HG02870 (cell line): ENCODE results near the gene IZUMO4.
"Not testable (repeated sequence)": the region's sequence is repeated elsewhere in the genome, so short reads cannot be mapped to it uniquely, and the experiment has no call there.

ENCODE experiments used
- ATAC-seq: cut with Tn5 transposase; IDR thresholded peaks from one replicate; pipeline ENCODE4 v1.9.1; 2021; ENCODE audit warnings: mild to moderate bottlenecking, moderate library complexity; ENCODE audit not compliant: unreplicated experiment

The IZUMO4 gene

GRCh38 chr19:2080336-2080988 is 16.3 kb upstream of the IZUMO4 start:
- no peak for ATAC-seq

GRCh38 chr19:2081873-2082810 is 14.6 kb upstream of the IZUMO4 start:
- ATAC-seq: no peak

GRCh38 chr19:2083174-2083854 is 13.4 kb upstream of the IZUMO4 start:
- ATAC-seq: no peak

GRCh38 chr19:2084993-2085720 is 11.6 kb upstream of the IZUMO4 start:
- peak; percentile 39 for ATAC-seq

- ATAC-seq: not testable (repeated sequence)
Measured at GRCh38 chr19:2086695-2087620, 9.8 kb upstream of the IZUMO4 start.

GRCh38 chr19:2087621-2088100 is 9.1 kb upstream of the IZUMO4 start:
- ATAC-seq: no peak

GRCh38 chr19:2089001-2089711 is 7.6 kb upstream of the IZUMO4 start:
- no peak for ATAC-seq

- ATAC-seq: no peak
Measured at GRCh38 chr19:2089727-2090053, 7.0 kb upstream of the IZUMO4 start.

GRCh38 chr19:2091926-2092525 is 4.7 kb upstream of the IZUMO4 start:
- not testable (repeated sequence) for ATAC-seq

- peak; percentile 21 for ATAC-seq
Measured at GRCh38 chr19:2096034-2096479, 658 bp upstream of the IZUMO4 start, which contains the start of gene MOB3A. TSS of gene MOB3A (minus strand) at chr19:2096326. CDS start at chr19:2078560, 17,766 bp downstream.

- no peak for ATAC-seq
Measured at GRCh38 chr19:2097203-2097885, 629 bp downstream of the IZUMO4 start.

- ATAC-seq: no peak
Measured at GRCh38 chr19:2097886-2098327, 1.2 kb downstream of the IZUMO4 start.

GRCh38 chr19:2099054-2099501 is 2.4 kb downstream of the IZUMO4 start:
- ATAC-seq: no peak

GRCh38 chr19:2099937-2100718 is 3.4 kb downstream of the IZUMO4 start:
- no peak for ATAC-seq

- no peak for ATAC-seq
Measured at GRCh38 chr19:2100719-2101061, 4.0 kb downstream of the IZUMO4 start.

GRCh38 chr19:2101417-2102335 is 5.0 kb downstream of the IZUMO4 start:
- no peak for ATAC-seq
